Left lung (tissue), 10 donors: Measurements from ENCODE around the gene ALPI. TPM values are rescaled to one million over a fixed set of nuclear protein-coding genes. Genes with fewer than 3 reads are reported as not detected.

Source experiments
- ATAC-seq: fragments of 200-7000 bp; cut with Tn5 transposase; one replicate; pipeline ENCODE4 v1.9.1; 2020; ENCODE audit warnings: moderate library complexity
- DNase-seq, 4 donors: peaks; one replicate each; pipeline ENCODE4 v3.0.0-alpha.2; 2013 to 2020
- H3K27ac ChIP-seq, 2 donors: fragments of 200-600 bp; sonication (generic) in 1 of 2; one replicate each; pipeline versions ENCODE4 v1.5.0 to v1.8.0; 2020 to 2021
- H3K27me3 ChIP-seq, 2 donors: fragments of 200-600 bp; sonication (generic) in 1 of 2; one replicate each; pipeline versions ENCODE4 v1.5.0 to v1.8.0; 2020 to 2021
- H3K36me3 ChIP-seq, 2 donors: fragments of 200-600 bp; sonication (generic) in 1 of 2; one replicate each; pipeline versions ENCODE4 v1.5.0 to v1.8.0; 2020 to 2021
- H3K4me1 ChIP-seq, 2 donors: fragments of 200-600 bp; one replicate each; pipeline ENCODE4 v1.8.0; 2021
- H3K4me3 ChIP-seq, 2 donors: fragments of 200-600 bp; sonication (generic) in 1 of 2; one replicate each; pipeline versions ENCODE4 v1.5.0 to v1.8.0; 2020 to 2021; ENCODE audit warnings: mild to moderate bottlenecking in 1 of 2
- H3K9me3 ChIP-seq, 2 donors: fragments of 200-600 bp; sonication (generic) in 1 of 2; one replicate each; pipeline versions ENCODE4 v1.5.0 to v1.8.0; 2020 to 2021
- intact Hi-C, 2 donors: fragments of 100-400 bp; cut with DNase I; formaldehyde crosslinking; loops; one replicate each; pipeline versions ENCODE4 v1.11.2 to v1.14.2; 2022
- polyA plus RNA-seq, 6 donors: library from polyadenylated mRNA; unstranded; fragments of 120-200 nt; gene quantifications; one replicate each; pipeline ENCODE4 v1.2.1, GENCODE V29; 2013; ENCODE audit not compliant: insufficient read length in 6 of 6
- total RNA-seq, 2 donors: library from RNA; stranded (reverse); fragmentation: NEBNext Ultra II Directional; extraction: Animal tissue kit (Norgen Biotek cat#: 25700); gene quantifications; one replicate each; pipeline ENCODE4 v1.2.1, GENCODE V29; 2021
- TF ChIP-seq, protein P1 (sequence below), 2 donors: fragments of 200-600 bp; sonication (generic) in 1 of 2; IDR thresholded peaks; one replicate each; pipeline versions ENCODE4 v1.5.0 to v1.8.0; 2021; ENCODE audit warnings: antibody characterized with exemption in 2 of 2
- donor health status: DM: no; HTN: yes; CAD: no.
- donor health status: DM: no; HTN: no; CAD: no.

Gene ALPI
- total and polyA plus RNA-seq, 8 donors, result not detected

DNA sequence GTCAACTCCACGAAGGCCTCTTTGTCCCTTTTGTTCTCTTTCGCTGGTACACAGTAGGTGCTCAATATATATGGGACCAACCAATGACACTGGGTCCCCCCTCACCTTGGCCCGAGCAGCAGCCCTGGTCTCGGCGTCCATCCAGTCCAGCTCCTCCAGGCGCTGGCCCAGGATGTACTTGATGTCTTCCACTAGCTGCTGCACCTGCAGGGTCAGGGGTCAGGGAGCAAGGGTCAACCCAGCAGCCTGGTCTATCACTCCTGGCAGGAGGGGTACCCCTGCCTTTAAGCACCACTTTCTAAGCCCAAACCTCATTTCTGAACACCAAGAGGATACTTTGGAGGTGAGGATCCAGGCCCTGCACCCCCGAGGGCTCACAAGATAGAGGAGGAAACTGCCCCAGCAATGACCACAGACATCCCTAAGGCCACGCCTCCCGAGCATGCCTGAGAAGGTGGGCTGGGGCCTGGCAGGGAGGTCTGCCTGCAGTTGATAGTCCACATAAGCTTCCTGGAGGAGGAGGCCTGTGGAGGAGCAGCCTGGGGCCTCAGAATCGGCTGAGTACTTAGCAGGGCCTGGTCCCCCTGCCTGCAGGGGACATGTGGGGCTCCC, 27.5 kb downstream of the ALPI start:
- H3K9me3 ChIP-seq, result no peaks in the 10 kb centered on the region
- H3K27ac ChIP-seq, result no peak overlapping the region
- intact Hi-C loops, result no loop called here
- H3K27me3 ChIP-seq, result peaks cover 40 to 82% of the 10 kb centered on the region in 2 donors
- peaks cover 0 to 22% of the 10 kb centered on the region in 2 donors for H3K4me1 ChIP-seq
- no peak overlapping the region for H3K4me3 ChIP-seq
- no peaks in the 10 kb centered on the region for H3K36me3 ChIP-seq
- TF ChIP-seq, protein P1, sequence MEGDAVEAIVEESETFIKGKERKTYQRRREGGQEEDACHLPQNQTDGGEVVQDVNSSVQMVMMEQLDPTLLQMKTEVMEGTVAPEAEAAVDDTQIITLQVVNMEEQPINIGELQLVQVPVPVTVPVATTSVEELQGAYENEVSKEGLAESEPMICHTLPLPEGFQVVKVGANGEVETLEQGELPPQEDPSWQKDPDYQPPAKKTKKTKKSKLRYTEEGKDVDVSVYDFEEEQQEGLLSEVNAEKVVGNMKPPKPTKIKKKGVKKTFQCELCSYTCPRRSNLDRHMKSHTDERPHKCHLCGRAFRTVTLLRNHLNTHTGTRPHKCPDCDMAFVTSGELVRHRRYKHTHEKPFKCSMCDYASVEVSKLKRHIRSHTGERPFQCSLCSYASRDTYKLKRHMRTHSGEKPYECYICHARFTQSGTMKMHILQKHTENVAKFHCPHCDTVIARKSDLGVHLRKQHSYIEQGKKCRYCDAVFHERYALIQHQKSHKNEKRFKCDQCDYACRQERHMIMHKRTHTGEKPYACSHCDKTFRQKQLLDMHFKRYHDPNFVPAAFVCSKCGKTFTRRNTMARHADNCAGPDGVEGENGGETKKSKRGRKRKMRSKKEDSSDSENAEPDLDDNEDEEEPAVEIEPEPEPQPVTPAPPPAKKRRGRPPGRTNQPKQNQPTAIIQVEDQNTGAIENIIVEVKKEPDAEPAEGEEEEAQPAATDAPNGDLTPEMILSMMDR (IDR thresholded peaks at IDR 0.05), result no peak
- DNase-seq, result peak in 1 of 4 donors; percentile 67
- ATAC-seq, result no peak

DNA sequence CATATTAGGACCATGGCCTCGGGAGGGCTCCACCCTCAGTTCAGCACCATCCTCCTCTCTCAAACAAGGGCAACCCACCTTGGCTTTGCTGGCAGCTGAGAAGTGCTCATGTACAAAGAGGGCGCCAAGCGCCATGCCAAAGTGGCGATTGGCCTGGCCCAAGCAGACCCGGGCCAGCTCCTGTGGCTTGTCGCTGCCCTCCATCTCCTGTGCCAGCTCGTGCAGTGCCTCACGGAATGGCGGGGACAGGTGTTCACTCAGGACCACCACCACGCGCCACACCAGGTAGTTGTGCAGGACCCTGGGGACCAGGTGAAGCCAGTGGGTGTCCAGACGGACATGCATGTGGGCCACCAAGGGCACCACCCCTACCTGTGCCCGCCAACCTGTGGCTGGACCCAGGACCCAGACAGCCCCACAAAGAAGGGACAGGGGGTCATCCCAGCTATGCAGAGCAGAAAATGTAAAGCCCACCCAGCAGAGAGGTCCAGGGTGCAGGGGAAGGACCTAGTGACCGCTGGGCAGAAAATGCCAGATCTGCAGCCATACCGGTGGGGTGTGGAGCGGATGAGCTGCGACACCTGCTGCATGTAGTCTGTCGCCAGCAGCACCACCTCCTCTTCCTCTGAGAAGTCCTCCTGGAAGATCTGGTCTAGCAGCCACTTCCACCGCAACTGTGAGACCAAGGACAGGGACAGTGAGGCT, 28.1 kb downstream of the ALPI start:
- Histone ChIP-seq H3K27me3 (peaks cover 47 to 88% of the 10 kb centered on the region in 2 donors), H3K9me3 (no peaks in the 10 kb centered on the region), H3K36me3 (no peaks in the 10 kb centered on the region), H3K27ac (no peak overlapping the region), H3K4me1 (peaks cover 0 to 22% of the 10 kb centered on the region in 2 donors), H3K4me3 (no peak overlapping the region)
- intact Hi-C loops, result no loop called here
- TF ChIP-seq, protein P1 (IDR thresholded peaks at IDR 0.05), result no peak
- ATAC-seq (no peak), DNase-seq (peak in 1 of 4 donors; percentile 68)

DNA sequence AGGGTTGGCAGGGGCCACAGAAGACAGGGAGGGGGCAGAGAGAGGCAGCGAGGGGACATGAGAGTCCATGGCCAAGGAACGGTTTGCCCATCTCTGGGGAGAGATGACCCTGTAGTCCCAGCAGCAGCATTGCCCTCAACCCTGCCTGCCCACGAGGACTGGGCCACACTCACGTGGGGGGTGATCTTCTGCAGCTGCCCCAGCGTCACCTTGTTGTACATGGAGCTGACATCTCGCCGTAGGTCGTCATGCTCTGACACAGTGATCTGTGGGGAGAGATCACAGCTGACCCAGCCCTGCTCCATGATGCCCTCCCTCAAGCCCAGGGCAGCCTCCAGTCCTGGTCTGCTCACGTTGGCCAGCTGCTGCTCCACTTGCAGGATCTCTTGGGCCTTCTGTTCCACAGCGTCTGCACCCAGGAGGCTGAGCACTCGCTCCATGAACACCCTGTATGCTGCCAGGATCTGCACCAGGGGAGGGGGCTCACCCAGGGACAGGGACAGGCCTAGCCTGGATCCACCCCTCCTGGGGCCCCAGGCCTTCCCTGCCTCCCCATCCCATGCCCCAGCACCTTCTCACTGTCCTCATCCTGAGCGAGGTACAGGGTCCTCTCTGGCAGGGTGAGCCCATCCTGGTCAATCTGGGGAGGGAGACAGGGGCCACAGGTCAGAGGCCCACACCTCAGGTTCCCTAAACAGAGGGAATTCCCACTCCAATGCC, 28.8 kb downstream of the ALPI start:
- no peak for DNase-seq
- H3K4me1 ChIP-seq, result peaks cover 0 to 22% of the 10 kb centered on the region in 2 donors
- H3K9me3 ChIP-seq, result no peaks in the 10 kb centered on the region
- TF ChIP-seq, protein P1 (IDR thresholded peaks at IDR 0.05), result no peak
- intact Hi-C loops, result no loop called here
- H3K27me3 ChIP-seq, result peaks cover 48 to 96% of the 10 kb centered on the region in 2 donors
- H3K36me3 ChIP-seq, result no peaks in the 10 kb centered on the region
- no peak overlapping the region for H3K4me3 ChIP-seq
- ATAC-seq, result no peak
- no peak overlapping the region for H3K27ac ChIP-seq

DNA sequence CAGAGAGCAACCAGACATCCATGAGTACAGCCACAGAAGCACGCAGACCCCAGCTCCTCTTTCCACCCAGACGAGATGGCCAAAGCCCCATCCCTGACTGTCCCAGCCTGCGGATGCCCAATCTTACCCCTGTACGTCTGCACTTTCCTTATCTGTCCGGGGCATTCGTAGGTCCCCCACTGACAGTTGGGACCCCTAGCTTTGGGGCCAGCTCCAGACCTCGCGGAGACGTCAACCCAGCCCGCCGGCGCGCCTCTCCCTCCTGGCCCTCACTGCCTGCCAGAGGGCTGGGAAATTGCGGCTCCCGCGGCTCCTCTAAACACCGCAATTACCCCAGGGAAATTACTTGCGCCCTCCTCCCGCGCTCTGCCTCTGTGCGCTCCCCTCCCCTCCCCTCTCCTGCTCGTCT, 29.4 kb downstream of the ALPI start:
- Histone ChIP-seq H3K4me3 (no peak overlapping the region), H3K27ac (no peak overlapping the region), H3K9me3 (no peaks in the 10 kb centered on the region), H3K27me3 (peaks cover 48 to 100% of the 10 kb centered on the region in 2 donors), H3K36me3 (no peaks in the 10 kb centered on the region), H3K4me1 (peaks cover 0 to 22% of the 10 kb centered on the region in 2 donors)
- intact Hi-C loops, result no loop called here
- ATAC-seq, result no peak
- TF ChIP-seq, protein P1 (IDR thresholded peaks at IDR 0.05), result no peak
- peak in 1 of 4 donors; percentile 45 for DNase-seq
